HCT116 (cell line): ENCODE data around the gene DCAF5. TPM values are rescaled to one million over a fixed set of nuclear protein-coding genes. Genes with fewer than 3 reads are reported as not detected.

Source experiments
- ATAC-seq: fragments of 200-7000 bp; cut with Tn5 transposase; 2 replicates; pipeline ENCODE4 v1.9.1; 2020; ENCODE audit warnings: mild to moderate bottlenecking, moderate library complexity
- BruUV-seq: library from RNA; stranded (reverse); fragments of 400-500 nt; replicated peaks from 2 replicates; lab custom pipeline; 2021; lab: Mats Ljungman, UMichigan
- CTCF ChIA-PET: fragments of 300-600 bp; sonication (Branson Sonifier 250); formaldehyde crosslinking; loops from one replicate; lab custom pipeline; 2021; ENCODE audit warnings: antibody characterized with exemption; lab: Charles Lee
- POLR2A ChIA-PET: fragments of 300-600, 350-600 bp; sonication (Branson Sonifier 250); formaldehyde crosslinking; loops from one replicate; lab custom pipeline; 2021; ENCODE audit warnings: antibody characterized with exemption; lab: Charles Lee
- RAD21 ChIA-PET, 2 experiments: fragments of 300-600 bp; sonication (Branson Sonifier 250); formaldehyde crosslinking; loops; one replicate each; lab custom pipeline; 2023; ENCODE audit warnings: low total read pairs in 2 of 2; ENCODE audit not compliant: uncharacterized antibody in 2 of 2, unreplicated experiment in 2 of 2, low non-redundant PET in 1 of 2; lab: Charles Lee
- DNase-seq: peaks from one replicate; pipeline ENCODE4 v3.0.0-alpha.2; 2010; ENCODE audit warnings: low read depth, low spot score
- H2AFZ ChIP-seq: fragments of 200-600 bp; shearing (Covaris generic), sonication (generic); 2 replicates; pipeline ENCODE4 v1.6.1; 2017; ENCODE audit warnings: low read depth, mixed run types, mixed read lengths, antibody characterized with exemption, low read length; ENCODE audit not compliant: poor library complexity, severe bottlenecking
- H3K27ac ChIP-seq: 2 replicates; pipeline ENCODE4 v1.5.1; 2012; ENCODE audit warnings: low read depth, low read length
- H3K27me3 ChIP-seq: fragments of 200-600 bp; sonication (generic); 2 replicates; pipeline ENCODE4 v1.6.1; 2016; ENCODE audit warnings: mixed run types, low read length, mixed read lengths; ENCODE audit not compliant: insufficient read depth
- H3K36me3 ChIP-seq, 2 experiments: fragments of 200-500 bp in 1 of 2; fragments of 200-600 bp in 1 of 2; sonication (Bioruptor generic) in 1 of 2; sonication (generic) in 1 of 2; 2 replicates each; pipeline versions ENCODE4 v1.5.1 to v1.6.1; 2014 to 2016; ENCODE audit warnings: low read length in 2 of 2, inconsistent platforms in 1 of 2, mixed read lengths in 1 of 2, mixed run types in 1 of 2; ENCODE audit not compliant: insufficient read depth in 2 of 2, control insufficient read depth in 1 of 2
- H3K4me1 ChIP-seq, 2 experiments: fragments of 200-600 bp in 1 of 2; sonication (generic) in 1 of 2; 2 replicates each; pipeline versions ENCODE4 v1.5.1 to v1.6.1; 2012 to 2017; ENCODE audit warnings: low read length in 2 of 2, inconsistent platforms in 1 of 2, mild to moderate bottlenecking in 1 of 2, mixed read lengths in 1 of 2, mixed run types in 1 of 2, moderate library complexity in 1 of 2; ENCODE audit not compliant: insufficient read depth in 2 of 2, control insufficient read depth in 1 of 2
- H3K4me2 ChIP-seq: fragments of 200-600 bp; sonication (generic); 2 replicates; pipeline ENCODE4 v1.6.1; 2017; ENCODE audit warnings: mixed run types, low read length, mixed read lengths
- H3K4me3 ChIP-seq, 2 experiments: fragments of 200-600 bp in 1 of 2; sonication (generic) in 1 of 2; replicated peaks in 1 of 2; 2 replicates each; pipeline ENCODE4 v1.5.1; 2011 to 2016; ENCODE audit warnings: low read length in 2 of 2, control low read depth in 1 of 2, low read depth in 1 of 2, mild to moderate bottlenecking in 1 of 2, mixed read lengths in 1 of 2, mixed run types in 1 of 2
- H3K79me2 ChIP-seq: fragments of 200-600 bp; sonication (generic); 2 replicates; pipeline ENCODE4 v1.6.1; 2017; ENCODE audit warnings: mild to moderate bottlenecking, mixed run types, low read length, moderate library complexity, mixed read lengths; ENCODE audit not compliant: insufficient read depth
- H3K9ac ChIP-seq: fragments of 200-600 bp; sonication (generic); 2 replicates; pipeline ENCODE4 v1.6.1; 2016; ENCODE audit warnings: low read length, mixed read lengths
- H3K9me2 ChIP-seq: fragments of 200-600 bp; sonication (generic), shearing (Covaris generic); 2 replicates; pipeline ENCODE4 v1.6.1; 2017; ENCODE audit warnings: mixed run types, mild to moderate bottlenecking, moderate library complexity; ENCODE audit not compliant: insufficient read depth
- H3K9me3 ChIP-seq, 2 experiments: fragments of 200-500 bp in 1 of 2; fragments of 200-600 bp in 1 of 2; sonication (Bioruptor generic) in 1 of 2; sonication (generic) in 1 of 2; 2 replicates each; pipeline ENCODE4 v1.6.1; 2014 to 2017; ENCODE audit warnings: low read length in 2 of 2, mixed read lengths in 2 of 2, inconsistent platforms in 1 of 2, low read depth in 1 of 2, mild to moderate bottlenecking in 1 of 2, mixed run types in 1 of 2, moderate library complexity in 1 of 2; ENCODE audit not compliant: control insufficient read depth in 1 of 2, insufficient read depth in 1 of 2
- H4K20me1 ChIP-seq: fragments of 200-600 bp; sonication (generic), shearing (Covaris generic); 2 replicates; pipeline ENCODE4 v1.6.1; 2017; ENCODE audit warnings: mixed run types, mild to moderate bottlenecking, moderate library complexity; ENCODE audit not compliant: insufficient read depth
- ATF3 ChIP-seq: IDR thresholded peaks from 2 replicates; pipeline ENCODE4 v1.6.1; 2012
- CEBPB ChIP-seq: IDR thresholded peaks from 2 replicates; pipeline ENCODE4 v1.6.1; 2012; ENCODE audit warnings: low read depth
- CTCF ChIP-seq, 3 experiments: fragments of 200-600 bp in 1 of 3; sonication (generic) in 1 of 3; IDR thresholded peaks in 2 of 3; conservative IDR thresholded peaks in 1 of 3; 2 replicates each; pipeline ENCODE4 v1.5.1; 2012 to 2017; ENCODE audit warnings: low read depth in 2 of 3, low read length in 2 of 3, antibody characterized with exemption in 1 of 3, borderline replicate concordance in 1 of 3, control low read depth in 1 of 3, mild to moderate bottlenecking in 1 of 3, mixed read lengths in 1 of 3, mixed run types in 1 of 3, moderate library complexity in 1 of 3; ENCODE audit not compliant: insufficient read depth in 1 of 3
- ELF1 ChIP-seq: IDR thresholded peaks from 2 replicates; pipeline ENCODE4 v1.6.1; 2012; ENCODE audit warnings: low read depth, borderline replicate concordance
- EZH2phosphoT487 ChIP-seq: fragments of 200-600 bp; IDR thresholded peaks from 2 replicates; pipeline ENCODE4 v1.6.1; 2018; ENCODE audit warnings: antibody characterized with exemption, borderline replicate concordance
- JUND ChIP-seq: IDR thresholded peaks from 2 replicates; pipeline ENCODE4 v1.6.1; 2012
- MAX ChIP-seq: IDR thresholded peaks from 2 replicates; pipeline ENCODE4 v1.6.1; 2012
- POLR2A ChIP-seq: IDR thresholded peaks from 2 replicates; pipeline ENCODE4 v1.7.0; 2011; ENCODE audit warnings: borderline replicate concordance; ENCODE audit not compliant: insufficient read depth, insufficient read length; ENCODE audit errors: extremely low read depth
- RAD21 ChIP-seq: IDR thresholded peaks from 2 replicates; pipeline ENCODE4 v1.6.1; 2012; ENCODE audit warnings: low read depth, mild to moderate bottlenecking
- SP1 ChIP-seq: IDR thresholded peaks from 2 replicates; pipeline ENCODE4 v1.6.1; 2012; ENCODE audit warnings: low read depth
- SRF ChIP-seq: IDR thresholded peaks from 2 replicates; pipeline ENCODE4 v1.6.1; 2012; ENCODE audit warnings: low read depth
- ZBTB33 ChIP-seq: IDR thresholded peaks from 2 replicates; pipeline ENCODE4 v1.6.1; 2011; ENCODE audit warnings: mild to moderate bottlenecking, low read length, moderate library complexity; ENCODE audit not compliant: insufficient replicate concordance; ENCODE audit errors: extremely low read depth
- ZNF274 ChIP-seq: fragments of 200-500 bp; sonication (Bioruptor generic); IDR thresholded peaks from 2 replicates; pipeline ENCODE4 v1.6.1; 2014; ENCODE audit warnings: mild to moderate bottlenecking, low read depth, low read length, inconsistent platforms
- intact Hi-C: fragments of 100-400 bp; cut with micrococcal nuclease; formaldehyde crosslinking; loops from 2 replicates; pipeline ENCODE4 v1.10.0; 2022
- total RNA-seq: library from RNA; stranded (reverse); gene quantifications from one replicate; pipeline ENCODE4 v1.2.1, GENCODE V29; 2021; ENCODE audit not compliant: unreplicated experiment
- TF ChIP-seq, protein P1 (sequence below): IDR thresholded peaks from 2 replicates; pipeline ENCODE4 v1.6.1; 2012; ENCODE audit warnings: low read depth

Gene DCAF5
- total RNA-seq, 1 experiment from 2014 or later, result 27.1 TPM

GRCh38 chr14:69050240-69051184 lies 102.4 kb downstream of the DCAF5 start (continued):
- no peak for TF ChIP-seq EZH2phosphoT487

GRCh38 chr14:69049675-69050074 lies 103.2 kb downstream of the DCAF5 start:
- no peak for DNase-seq
- CTCF ChIA-PET, result interaction anchor here (0.7 kb wide), 1 partner anchor 9 kb away, joined by 4 read pairs; no protein-coding TSS in a partner anchor
- Histone ChIP-seq H3K4me1 (no peaks in the 10 kb centered on the region), H3K9me3 (no peaks in the 10 kb centered on the region), H3K9me2 (no peaks in the 10 kb centered on the region), H2AFZ (no peak overlapping the region), H3K4me3 (no peak overlapping the region), H3K27ac (no peak overlapping the region), H3K27me3 (no peaks in the 10 kb centered on the region), H3K79me2 (no peaks in the 10 kb centered on the region), H3K36me3 (peaks cover 0 to 12% of the 10 kb centered on the region in 2 experiments; a peak in 2 of 4 replicates), H3K4me2 (no peak overlapping the region), H4K20me1 (no peaks in the 10 kb centered on the region), H3K9ac (no peak overlapping the region)
- no TSS peak for BruUV-seq
- ATAC-seq, result no peak
- TF ChIP-seq RAD21 (no peak), CEBPB (no peak), POLR2A (no peak), JUND (no peak), CTCF (IDR thresholded peaks at IDR 0.05 in 2 of 3, conservative IDR thresholded peaks at IDR 0.05 in 1 of 3; ENCODE audit: borderline replicate concordance in 1 of 3, insufficient read depth in 1 of 3, low read depth in 2 of 3, low read length in 2 of 3) (no peak), SRF (no peak), ATF3 (no peak), ZBTB33 (no peak), MAX (no peak), SP1 (no peak), ZNF274 (no peak), ELF1 (no peak)
- TF ChIP-seq, protein P1, sequence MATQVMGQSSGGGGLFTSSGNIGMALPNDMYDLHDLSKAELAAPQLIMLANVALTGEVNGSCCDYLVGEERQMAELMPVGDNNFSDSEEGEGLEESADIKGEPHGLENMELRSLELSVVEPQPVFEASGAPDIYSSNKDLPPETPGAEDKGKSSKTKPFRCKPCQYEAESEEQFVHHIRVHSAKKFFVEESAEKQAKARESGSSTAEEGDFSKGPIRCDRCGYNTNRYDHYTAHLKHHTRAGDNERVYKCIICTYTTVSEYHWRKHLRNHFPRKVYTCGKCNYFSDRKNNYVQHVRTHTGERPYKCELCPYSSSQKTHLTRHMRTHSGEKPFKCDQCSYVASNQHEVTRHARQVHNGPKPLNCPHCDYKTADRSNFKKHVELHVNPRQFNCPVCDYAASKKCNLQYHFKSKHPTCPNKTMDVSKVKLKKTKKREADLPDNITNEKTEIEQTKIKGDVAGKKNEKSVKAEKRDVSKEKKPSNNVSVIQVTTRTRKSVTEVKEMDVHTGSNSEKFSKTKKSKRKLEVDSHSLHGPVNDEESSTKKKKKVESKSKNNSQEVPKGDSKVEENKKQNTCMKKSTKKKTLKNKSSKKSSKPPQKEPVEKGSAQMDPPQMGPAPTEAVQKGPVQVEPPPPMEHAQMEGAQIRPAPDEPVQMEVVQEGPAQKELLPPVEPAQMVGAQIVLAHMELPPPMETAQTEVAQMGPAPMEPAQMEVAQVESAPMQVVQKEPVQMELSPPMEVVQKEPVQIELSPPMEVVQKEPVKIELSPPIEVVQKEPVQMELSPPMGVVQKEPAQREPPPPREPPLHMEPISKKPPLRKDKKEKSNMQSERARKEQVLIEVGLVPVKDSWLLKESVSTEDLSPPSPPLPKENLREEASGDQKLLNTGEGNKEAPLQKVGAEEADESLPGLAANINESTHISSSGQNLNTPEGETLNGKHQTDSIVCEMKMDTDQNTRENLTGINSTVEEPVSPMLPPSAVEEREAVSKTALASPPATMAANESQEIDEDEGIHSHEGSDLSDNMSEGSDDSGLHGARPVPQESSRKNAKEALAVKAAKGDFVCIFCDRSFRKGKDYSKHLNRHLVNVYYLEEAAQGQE, result no peak
- RAD21 ChIA-PET, result no interaction called here
- POLR2A ChIA-PET, result no interaction called here
- intact Hi-C loops, result no loop called here
